HUES64 (cell line): ENCODE results near the gene ACE.

Experiments
- H3K27ac ChIP-seq: 2 replicates; pipeline ENCODE4 v1.7.0; 2013; ENCODE audit warnings: low read depth, low read length, inconsistent platforms
- H3K27me3 ChIP-seq: 2 replicates; pipeline ENCODE4 v1.6.1; 2013; ENCODE audit warnings: mild to moderate bottlenecking, low read length; ENCODE audit not compliant: insufficient read depth
- H3K36me3 ChIP-seq: 2 replicates; pipeline ENCODE4 v1.6.1; 2013; ENCODE audit warnings: mild to moderate bottlenecking, low read length; ENCODE audit not compliant: insufficient read depth
- H3K4me1 ChIP-seq: 2 replicates; pipeline ENCODE4 v1.6.1; 2013; ENCODE audit warnings: mild to moderate bottlenecking, low read length, moderate library complexity; ENCODE audit not compliant: insufficient read depth
- H3K4me3 ChIP-seq: 2 replicates; pipeline ENCODE4 v1.5.1; 2013; ENCODE audit warnings: mild to moderate bottlenecking, low read length, moderate library complexity
- H3K9ac ChIP-seq: 2 replicates; pipeline ENCODE4 v1.6.1; 2013; ENCODE audit warnings: mild to moderate bottlenecking, low read depth, low read length
- H3K9me3 ChIP-seq: 2 replicates; pipeline ENCODE4 v1.6.1; 2013; ENCODE audit warnings: low read depth, low read length; ENCODE audit not compliant: insufficient read depth
- WGBS: fragments of 150-250, 120-280 bp; methylation state at CpG from one replicate; pipeline ENCODE4 v1.1.7; 2013; ENCODE audit warnings: missing lambda C conversion rate; 5-methylcytosine and 5-hydroxymethylcytosine counted together

Gene ACE

DNA sequence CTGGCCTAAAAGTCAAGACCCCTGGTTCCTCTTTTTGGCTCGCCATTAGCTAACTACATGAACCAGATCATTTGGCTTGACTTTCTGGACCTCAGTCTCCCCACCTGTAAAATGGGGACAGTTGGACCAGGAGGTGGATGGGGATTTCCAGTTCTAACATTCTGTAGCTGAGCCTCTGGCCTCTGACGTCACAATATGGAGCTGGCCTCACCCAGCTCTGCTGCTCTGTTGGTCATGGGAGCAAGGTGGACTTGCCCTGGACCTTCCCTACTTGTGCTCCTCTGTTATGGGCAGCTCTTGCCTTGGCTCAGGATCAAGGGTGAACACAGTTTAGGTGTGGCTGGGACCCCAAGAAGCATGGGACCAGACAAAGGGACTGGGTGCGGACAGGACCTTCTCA is 29.8 kb downstream of the ACE start:
- Histone ChIP-seq H3K9me3 (0 out of 2 replicates have a peak, but pooled peaks cover 2% of the 10 kb centered on the region), H3K4me3 (no peak overlapping the region), H3K36me3 (no peaks in the 10 kb centered on the region), H3K4me1 (no peaks in the 10 kb centered on the region), H3K27me3 (no peaks in the 10 kb centered on the region), H3K9ac (no peak overlapping the region), H3K27ac (no peak overlapping the region)
- 94% methylated on average over 3 of the region's 3 CpGs for WGBS

DNA sequence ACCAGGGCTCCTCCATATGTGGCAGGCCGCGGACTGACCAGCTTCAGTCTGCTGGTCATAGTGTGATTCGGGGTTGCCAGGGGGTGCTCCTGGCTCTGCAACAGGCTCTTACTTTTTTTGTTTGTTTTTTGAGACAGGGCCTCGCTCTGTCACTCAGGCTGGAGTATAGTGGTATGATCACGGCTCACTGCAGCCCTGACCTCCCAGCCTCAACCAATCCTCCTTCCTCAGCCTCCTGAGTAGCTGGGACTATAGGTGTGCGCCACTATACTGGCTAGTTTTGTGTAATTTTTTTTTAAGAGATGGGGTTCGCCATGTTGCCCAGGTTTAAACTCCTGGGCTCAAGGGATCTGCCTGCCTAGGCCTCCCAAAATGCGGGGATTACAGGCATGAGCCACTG is 34.5 kb downstream of the ACE start:
- no peak overlapping the region for H3K27ac ChIP-seq
- no peaks in the 10 kb centered on the region for H3K4me1 ChIP-seq
- no peak overlapping the region for H3K4me3 ChIP-seq
- H3K27me3 ChIP-seq: no peaks in the 10 kb centered on the region; the same call in 1 of the 2 replicates
- no peaks in the 10 kb centered on the region for H3K36me3 ChIP-seq
- no peaks in the 10 kb centered on the region for H3K9me3 ChIP-seq
- H3K9ac ChIP-seq: no peak overlapping the region
- WGBS: 93% methylated on average over 8 of the region's 8 CpGs

DNA sequence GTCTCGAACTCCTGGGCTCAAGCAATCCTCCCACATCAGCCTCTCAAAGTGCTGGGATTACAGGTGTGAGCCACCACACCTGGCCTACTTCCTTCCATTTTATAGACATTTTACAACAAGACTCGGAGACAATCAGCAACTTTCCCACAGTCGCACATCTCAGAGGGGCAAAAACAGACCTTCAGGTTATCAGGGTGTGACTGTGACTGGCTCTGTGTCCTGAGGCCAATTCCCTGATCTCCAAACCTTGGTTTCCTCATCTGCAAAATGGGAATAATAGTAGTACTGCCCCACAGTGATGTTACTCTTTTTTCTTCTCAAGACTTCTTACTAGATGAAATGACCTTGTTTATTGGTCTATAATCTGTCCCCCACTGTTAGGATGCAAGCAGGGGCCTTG is 35.5 kb downstream of the ACE start:
- 94% methylated on average over 3 of the region's 3 CpGs for WGBS
- no peaks in the 10 kb centered on the region for H3K4me1 ChIP-seq
- no peak overlapping the region for H3K27ac ChIP-seq
- H3K9me3 ChIP-seq: no peaks in the 10 kb centered on the region
- no peak overlapping the region for H3K9ac ChIP-seq
- H3K36me3 ChIP-seq: no peaks in the 10 kb centered on the region
- no peak overlapping the region for H3K4me3 ChIP-seq
- no peaks in the 10 kb centered on the region; the same call in 1 of the 2 replicates for H3K27me3 ChIP-seq

DNA sequence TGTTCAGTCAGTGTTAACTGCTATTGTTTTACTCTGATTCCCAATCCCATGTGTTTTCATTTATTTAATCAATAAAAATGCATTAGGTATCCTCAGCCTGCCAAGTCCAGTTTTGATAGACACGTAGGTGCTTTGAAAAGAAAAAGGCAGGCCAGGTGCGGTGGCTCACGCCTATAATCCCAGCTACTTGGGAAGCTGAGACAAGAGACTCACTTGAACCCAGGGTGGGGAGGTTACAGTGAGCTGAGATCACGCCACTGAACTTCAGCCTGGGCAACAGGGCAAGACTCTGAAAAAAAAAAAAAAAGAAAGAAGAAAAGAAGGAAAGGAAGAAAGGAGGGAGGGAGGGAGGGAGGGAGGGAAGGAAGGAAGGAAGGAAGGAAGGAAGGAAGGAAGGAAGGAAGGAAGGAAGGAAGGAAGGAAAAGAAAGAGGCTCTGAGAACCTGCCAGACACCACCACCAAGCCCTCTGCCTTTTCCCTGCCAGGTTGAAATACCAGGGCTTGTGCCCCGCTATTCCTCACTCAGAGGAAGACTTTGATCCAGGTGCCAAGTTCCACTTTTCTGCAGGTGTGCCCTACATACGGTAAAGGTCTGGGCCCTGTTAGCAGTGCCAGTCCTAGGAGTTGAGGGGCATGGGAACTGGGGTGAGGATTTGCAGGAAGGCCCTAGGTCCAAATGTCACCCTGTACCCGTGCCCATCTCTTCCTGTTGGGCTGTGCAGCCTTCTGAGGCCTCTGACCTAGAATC is 36.2 kb downstream of the ACE start:
- Histone ChIP-seq H3K27me3 (no peaks in the 10 kb centered on the region; the same call in 1 of the 2 replicates), H3K27ac (no peak overlapping the region), H3K36me3 (no peaks in the 10 kb centered on the region), H3K9ac (no peak overlapping the region), H3K4me3 (no peak overlapping the region), H3K4me1 (no peaks in the 10 kb centered on the region), H3K9me3 (no peaks in the 10 kb centered on the region)
- 92% methylated on average over 7 of the region's 7 CpGs for WGBS

DNA sequence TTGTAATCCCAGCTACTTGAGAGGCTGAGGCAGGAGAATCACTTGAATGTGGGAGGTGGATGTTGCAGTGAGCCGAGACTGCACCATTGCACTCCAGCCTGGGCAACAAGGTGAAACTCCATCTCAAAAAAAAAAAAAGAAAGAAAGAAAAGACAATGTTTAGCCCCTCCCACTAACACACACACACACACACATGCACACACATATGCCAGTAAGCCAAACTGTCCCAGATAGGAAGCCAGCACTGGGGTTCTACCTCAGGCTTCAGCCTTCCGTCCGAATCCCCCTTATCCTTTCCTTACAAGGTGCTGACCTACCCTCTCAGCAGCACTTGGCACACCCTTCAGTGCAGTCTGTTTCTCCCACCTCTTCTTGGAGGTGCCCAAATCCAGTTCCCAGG is 37.6 kb downstream of the ACE start:
- Histone ChIP-seq H3K4me3 (no peak overlapping the region), H3K27me3 (no peaks in the 10 kb centered on the region; the same call in 1 of the 2 replicates), H3K27ac (no peak overlapping the region), H3K4me1 (no peaks in the 10 kb centered on the region), H3K9ac (no peak overlapping the region), H3K9me3 (no peaks in the 10 kb centered on the region), H3K36me3 (no peaks in the 10 kb centered on the region)
- 90% methylated on average over 2 of the region's 3 CpGs for WGBS

DNA sequence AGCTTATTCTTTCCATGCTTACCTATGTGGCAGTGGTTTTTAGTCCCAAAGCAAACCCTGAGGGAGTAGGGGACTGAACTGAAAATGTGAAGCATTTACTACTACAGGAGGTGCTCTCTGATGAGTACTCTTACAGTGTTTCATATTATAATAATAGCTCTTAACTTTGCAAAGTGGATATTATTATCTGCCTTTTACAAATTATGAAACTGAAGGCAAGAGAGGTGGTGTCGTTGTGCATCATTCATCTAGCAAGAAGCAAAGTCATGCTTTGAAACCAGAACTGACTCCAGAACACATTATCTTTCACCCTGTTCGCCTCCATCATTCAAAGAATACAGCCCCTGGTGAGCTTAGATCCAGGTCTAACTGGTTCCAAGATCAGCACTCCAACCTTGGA is 38.1 kb downstream of the ACE start:
- H3K9ac ChIP-seq: no peak overlapping the region
- H3K36me3 ChIP-seq: no peaks in the 10 kb centered on the region
- no peaks in the 10 kb centered on the region for H3K9me3 ChIP-seq
- 95% methylated on average over 2 of the region's 2 CpGs for WGBS
- H3K27ac ChIP-seq: no peak overlapping the region
- H3K4me3 ChIP-seq: no peak overlapping the region
- H3K27me3 ChIP-seq: no peaks in the 10 kb centered on the region; the same call in 1 of the 2 replicates
- H3K4me1 ChIP-seq: no peaks in the 10 kb centered on the region

DNA sequence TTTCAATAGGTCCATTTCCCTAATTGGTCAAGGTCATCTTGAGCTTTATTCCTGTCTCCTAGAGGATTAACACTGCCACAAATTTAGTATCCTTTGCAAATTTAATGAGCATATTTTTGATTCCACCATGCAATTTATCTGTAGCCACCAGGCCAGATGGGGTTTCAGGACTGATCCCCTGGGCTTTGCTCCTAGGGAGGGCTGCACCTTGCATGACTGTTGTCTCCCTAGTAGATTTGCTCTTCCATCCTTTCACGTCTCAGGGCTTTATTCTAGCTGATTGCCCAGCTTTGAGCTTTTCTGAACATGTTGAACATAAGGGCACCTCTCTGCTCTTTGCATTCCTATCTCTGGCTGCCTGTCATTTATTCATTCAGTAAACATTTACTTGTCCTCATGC is 38.6 kb downstream of the ACE start:
- Histone ChIP-seq H3K27ac (no peak overlapping the region), H3K4me3 (no peak overlapping the region), H3K9me3 (no peaks in the 10 kb centered on the region), H3K9ac (no peak overlapping the region), H3K4me1 (peaks cover under 1% of the 10 kb centered on the region; the same call in 1 of the 2 replicates), H3K36me3 (no peaks in the 10 kb centered on the region), H3K27me3 (no peaks in the 10 kb centered on the region; the same call in 1 of the 2 replicates)
- 82% methylated on average over 1 of the region's 1 CpG for WGBS

DNA sequence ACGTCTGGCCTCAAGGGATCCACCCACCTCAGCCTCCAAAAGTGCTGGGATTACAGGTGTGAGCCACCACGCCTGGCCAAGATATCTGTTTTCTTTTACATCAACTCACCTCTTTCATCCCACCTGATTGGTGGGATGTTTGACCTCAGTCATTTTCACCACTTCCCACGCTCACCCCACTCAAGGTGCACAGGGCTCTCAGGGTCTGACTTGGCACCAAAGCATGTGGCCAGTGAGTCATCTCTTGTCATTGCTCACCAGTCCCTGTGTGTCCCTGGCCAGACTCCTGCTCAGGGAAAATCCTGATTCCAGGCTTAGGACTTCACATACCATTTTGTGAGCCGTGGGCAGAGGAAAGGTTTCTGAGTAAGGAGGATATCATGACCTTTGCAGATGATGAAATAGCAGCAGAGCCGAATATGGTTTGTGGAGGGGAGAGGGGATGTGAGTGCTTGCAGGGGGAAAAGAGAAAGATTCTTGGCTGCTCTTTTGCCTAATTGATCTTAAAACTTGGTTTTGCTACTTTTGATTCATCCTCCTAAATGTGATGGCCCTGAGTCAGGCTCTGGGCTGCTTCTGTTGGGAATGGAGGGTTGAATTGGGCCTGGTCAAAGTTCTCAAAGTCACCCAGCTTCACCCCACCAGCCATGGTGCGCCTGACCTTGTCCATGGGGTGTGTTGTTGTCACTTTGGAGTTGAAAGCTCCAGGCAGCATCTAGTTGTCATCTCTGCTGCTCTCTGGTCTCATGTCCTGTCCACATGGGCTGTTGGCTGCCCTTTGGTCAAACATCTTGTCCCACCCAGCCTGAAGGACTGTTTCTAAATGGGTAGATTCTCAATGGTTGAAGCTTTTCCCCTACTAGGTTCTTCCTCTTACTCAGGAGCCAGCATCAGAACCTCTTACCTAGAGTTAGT is 40.3 kb downstream of the ACE start:
- H3K27me3 ChIP-seq: no peaks in the 10 kb centered on the region; the same call in 1 of the 2 replicates
- WGBS: 85% methylated on average over 6 of the region's 6 CpGs
- H3K4me1 ChIP-seq: peaks cover 4% of the 10 kb centered on the region; the same call in 1 of the 2 replicates
- no peak overlapping the region for H3K9ac ChIP-seq
- H3K4me3 ChIP-seq: no peak overlapping the region
- no peaks in the 10 kb centered on the region for H3K36me3 ChIP-seq
- no peaks in the 10 kb centered on the region for H3K9me3 ChIP-seq
- H3K27ac ChIP-seq: no peak overlapping the region

DNA sequence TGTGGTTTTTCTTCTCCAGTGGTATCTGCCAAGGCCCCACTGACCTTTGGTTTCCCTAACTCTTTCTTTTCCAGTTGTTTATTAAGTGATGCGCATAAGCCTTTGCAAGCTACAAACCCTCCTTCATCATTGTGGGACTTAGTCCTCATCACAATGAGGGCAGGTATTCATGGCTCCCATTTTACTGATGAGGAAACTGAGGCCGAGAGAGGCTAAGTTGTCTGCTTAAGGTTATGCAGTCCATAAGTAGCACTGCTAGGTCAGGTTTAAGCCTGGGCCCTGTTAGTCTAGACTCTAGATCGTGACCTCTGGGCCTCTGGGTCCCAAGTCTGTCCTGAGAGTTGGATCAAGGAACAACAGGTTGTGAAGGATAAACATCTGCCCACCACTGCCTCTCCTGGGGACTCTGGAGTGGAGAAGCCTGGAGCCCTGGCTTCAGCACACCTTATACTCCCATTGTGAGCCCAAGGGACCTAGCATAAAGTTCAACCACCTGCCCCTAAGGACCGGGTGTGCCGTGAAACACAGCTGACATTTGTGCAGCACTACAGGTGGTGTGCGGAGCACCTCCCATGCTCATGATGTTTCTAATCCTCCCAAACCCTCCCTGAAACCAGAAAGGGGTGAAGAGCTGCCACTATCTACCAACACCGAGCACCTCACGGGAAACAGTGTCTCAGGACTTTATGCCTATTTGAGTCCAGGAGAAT is 41.1 kb downstream of the ACE start:
- peaks cover 4% of the 10 kb centered on the region; the same call in 1 of the 2 replicates for H3K4me1 ChIP-seq
- H3K9me3 ChIP-seq: no peaks in the 10 kb centered on the region
- H3K36me3 ChIP-seq: no peaks in the 10 kb centered on the region
- 80% methylated on average over 8 of the region's 8 CpGs for WGBS
- H3K4me3 ChIP-seq: no peak overlapping the region
- H3K27ac ChIP-seq: no peak overlapping the region
- H3K9ac ChIP-seq: no peak overlapping the region
- no peaks in the 10 kb centered on the region; the same call in 1 of the 2 replicates for H3K27me3 ChIP-seq

DNA sequence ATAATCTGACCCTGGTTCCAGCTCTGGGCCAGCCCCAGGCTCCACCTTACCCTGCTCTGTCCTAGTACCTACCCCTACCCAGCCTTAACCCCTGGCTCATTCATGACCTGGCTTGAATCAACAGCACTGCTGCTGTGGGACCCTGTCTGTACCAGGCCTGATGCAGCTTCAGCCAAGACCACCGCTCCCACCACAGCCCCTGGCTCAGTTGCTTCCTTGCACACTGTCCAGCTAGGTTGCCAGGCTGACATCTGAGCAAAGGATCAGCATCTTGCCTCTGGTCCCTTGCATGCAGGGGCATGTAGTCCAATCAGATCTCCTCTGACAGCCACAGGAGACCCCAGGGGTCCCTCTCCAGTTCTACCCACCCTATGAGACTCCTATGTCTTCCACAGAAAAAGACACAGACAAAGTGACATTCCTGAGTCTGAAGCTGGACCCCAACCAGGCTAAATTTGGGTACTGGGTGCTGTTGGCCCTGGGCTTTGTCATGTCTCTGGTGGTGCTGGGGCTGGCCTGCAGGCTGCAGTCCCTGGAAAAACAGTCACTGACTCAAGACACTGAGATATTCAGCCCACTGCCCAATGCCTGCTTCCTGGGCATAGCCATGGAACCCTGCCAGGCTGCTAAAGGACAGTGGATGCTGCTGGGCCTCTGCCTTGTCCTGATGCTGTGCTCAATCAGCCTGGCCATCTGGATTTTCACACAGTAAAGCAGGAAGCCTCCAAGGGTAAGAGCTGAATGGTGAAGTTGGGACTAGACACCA is 42.4 kb downstream of the ACE start:
- H3K36me3 ChIP-seq: no peaks in the 10 kb centered on the region
- H3K4me1 ChIP-seq: peaks cover 4% of the 10 kb centered on the region; the same call in 1 of the 2 replicates

More for the DNA sequence above, 42.4 kb downstream of the ACE start:
- Histone ChIP-seq H3K27ac (no peak overlapping the region), H3K27me3 (peaks cover 9% of the 10 kb centered on the region; the same call in 1 of the 2 replicates), H3K4me3 (no peak overlapping the region), H3K9ac (no peak overlapping the region), H3K9me3 (no peaks in the 10 kb centered on the region)
- WGBS: 85% methylated on average over 1 of the region's 1 CpG
